Astrocyte (in vitro differentiated cells and primary cell): ENCODE data around the gene GPR162. TPM values are rescaled to one million over a fixed set of nuclear protein-coding genes. Genes with fewer than 3 reads are reported as not detected.

Source experiments
- DNase-seq: peaks from one replicate; pipeline ENCODE4 v3.0.0-alpha.2; 2010; ENCODE audit warnings: low read depth
- FAIRE-seq: peaks from 2 replicates; lab custom pipeline; 2011; peaks lifted over from hg19 to GRCh38; lab: Jason Lieb, UNC
- H2AFZ ChIP-seq: 2 replicates; pipeline ENCODE4 v1.6.0; 2012; ENCODE audit warnings: low read depth, low read length, inconsistent platforms
- H3K27ac ChIP-seq: 2 replicates; pipeline ENCODE4 v1.5.1; 2011; ENCODE audit warnings: low read depth, low read length, inconsistent platforms
- H3K27me3 ChIP-seq: 2 replicates; pipeline ENCODE4 v1.6.0; 2011; ENCODE audit warnings: low read length, inconsistent platforms; ENCODE audit not compliant: insufficient read depth
- H3K36me3 ChIP-seq: 2 replicates; pipeline ENCODE4 v1.5.1; 2011; ENCODE audit warnings: low read length, inconsistent platforms; ENCODE audit not compliant: insufficient read depth
- H3K4me1 ChIP-seq: 2 replicates; pipeline ENCODE4 v1.5.1; 2011; ENCODE audit warnings: low read length, inconsistent platforms; ENCODE audit not compliant: insufficient read depth
- H3K4me2 ChIP-seq: 2 replicates; pipeline ENCODE4 v1.6.0; 2012; ENCODE audit warnings: low read length, inconsistent platforms
- H3K4me3 ChIP-seq: 2 replicates; pipeline ENCODE4 v1.5.1; 2011; ENCODE audit warnings: low read depth, mild to moderate bottlenecking, low read length, inconsistent platforms; ENCODE audit not compliant: insufficient read depth
- H3K79me2 ChIP-seq: 2 replicates; pipeline ENCODE4 v1.6.0; 2012; ENCODE audit warnings: mild to moderate bottlenecking, low read length, inconsistent platforms; ENCODE audit not compliant: insufficient read depth
- H3K9ac ChIP-seq: 2 replicates; pipeline ENCODE4 v1.6.0; 2012; ENCODE audit warnings: mild to moderate bottlenecking, low read length, inconsistent platforms
- H3K9me3 ChIP-seq: 2 replicates; pipeline ENCODE4 v1.5.1; 2012; ENCODE audit warnings: low read depth, mild to moderate bottlenecking, low read length, inconsistent platforms; ENCODE audit not compliant: insufficient read depth
- H4K20me1 ChIP-seq: 2 replicates; pipeline ENCODE4 v1.6.0; 2012; ENCODE audit warnings: low read length, inconsistent platforms; ENCODE audit not compliant: insufficient read depth
- H3K27ac Mint-ChIP-seq: one replicate; pipeline ENCODE4 v1.8.0; 2021; ENCODE audit warnings: mild to moderate bottlenecking, mixed read lengths; ENCODE audit not compliant: unreplicated experiment
- H3K27me3 Mint-ChIP-seq: one replicate; pipeline ENCODE4 v1.8.0; 2021; ENCODE audit warnings: low read depth, mixed read lengths; ENCODE audit not compliant: unreplicated experiment
- H3K36me3 Mint-ChIP-seq: one replicate; pipeline ENCODE4 v1.8.0; 2021; ENCODE audit warnings: low read depth, mixed read lengths; ENCODE audit not compliant: unreplicated experiment
- H3K4me1 Mint-ChIP-seq: one replicate; pipeline ENCODE4 v1.8.0; 2021; ENCODE audit warnings: low read depth, mixed read lengths; ENCODE audit not compliant: unreplicated experiment
- H3K4me3 Mint-ChIP-seq: one replicate; pipeline ENCODE4 v1.8.0; 2021; ENCODE audit warnings: mild to moderate bottlenecking, moderate library complexity, mixed read lengths; ENCODE audit not compliant: unreplicated experiment
- H3K9me3 Mint-ChIP-seq: one replicate; pipeline ENCODE4 v1.8.0; 2021; ENCODE audit warnings: mild to moderate bottlenecking, mixed read lengths; ENCODE audit not compliant: unreplicated experiment
- CTCF ChIP-seq: IDR thresholded peaks from 2 replicates; pipeline ENCODE4 v1.5.1; 2011; ENCODE audit warnings: low read depth, mild to moderate bottlenecking, inconsistent platforms, low read length, moderate library complexity; ENCODE audit not compliant: insufficient read depth
- EZH2 ChIP-seq: IDR thresholded peaks from 2 replicates; pipeline ENCODE4 v1.6.1; 2012; ENCODE audit warnings: mild to moderate bottlenecking, low read length, inconsistent platforms; ENCODE audit not compliant: insufficient read depth
- total RNA-seq: library from RNA; stranded (reverse); gene quantifications from 2 replicates; pipeline ENCODE4 v1.2.1, GENCODE V29; 2021

GPR162 gene
- total RNA-seq, 1 donor from 2014 or later, result 6.2 TPM

GRCh38 chr12:6788972-6789924 lies 32.4 kb upstream of the GPR162 start, which contains the start of gene CD4:
TSS of gene CD4 (plus strand) at chr12:6789528. CDS start at chr12:6800139, 10,611 bp downstream.
- no peaks in the 10 kb centered on the region for H3K9me3 Mint-ChIP-seq
- Histone ChIP-seq H4K20me1 (no peaks in the 10 kb centered on the region), H3K4me2 (no peak within 1 kb of the TSS), H3K27me3 (no peaks in the 10 kb centered on the region), H3K9ac (no peak within 1 kb of the TSS), H3K27ac (no peak within 1 kb of the TSS), H2AFZ (no peak within 1 kb of the TSS), H3K9me3 (no peaks in the 10 kb centered on the region), H3K79me2 (no peaks in the 10 kb centered on the region), H3K36me3 (no peaks in the 10 kb centered on the region), H3K4me3 (no peak within 1 kb of the TSS), H3K4me1 (peaks cover 9% of the 10 kb centered on the region)
- FAIRE-seq (no peak), DNase-seq (no peak)
- no peak within 1 kb of the TSS for H3K4me3 Mint-ChIP-seq
- TF ChIP-seq CTCF, result no peak
- no peak for TF ChIP-seq EZH2
- peaks cover 15% of the 10 kb centered on the region for H3K4me1 Mint-ChIP-seq
- no peak within 1 kb of the TSS for H3K27ac Mint-ChIP-seq
- no peaks in the 10 kb centered on the region for H3K36me3 Mint-ChIP-seq
- peaks cover 28% of the 10 kb centered on the region for H3K27me3 Mint-ChIP-seq

GRCh38 chr12:6790496-6791150 lies 31.0 kb upstream of the GPR162 start:
- H3K27me3 Mint-ChIP-seq, result peaks cover 36% of the 10 kb centered on the region
- H2AFZ ChIP-seq, result no peak overlapping the region
- peaks cover 15% of the 10 kb centered on the region for H3K4me1 Mint-ChIP-seq

More at GRCh38 chr12:6790496-6791150, 31.0 kb upstream of the GPR162 start:
- FAIRE-seq (no peak), DNase-seq (no peak)
- H3K27me3 ChIP-seq, result peaks cover 4% of the 10 kb centered on the region
- no peaks in the 10 kb centered on the region for H3K36me3 Mint-ChIP-seq
- no peak overlapping the region for H3K4me3 Mint-ChIP-seq
- no peak for TF ChIP-seq EZH2
- TF ChIP-seq CTCF, result no peak
- H3K27ac ChIP-seq, result no peak overlapping the region
- H3K4me1 ChIP-seq, result peaks cover 9% of the 10 kb centered on the region
- H3K4me3 ChIP-seq, result no peak overlapping the region
- no peak overlapping the region for H3K4me2 ChIP-seq
- no peak overlapping the region for H3K27ac Mint-ChIP-seq
- H3K9me3 ChIP-seq, result no peaks in the 10 kb centered on the region
- H3K9ac ChIP-seq, result no peak overlapping the region
- no peaks in the 10 kb centered on the region for H4K20me1 ChIP-seq
- no peaks in the 10 kb centered on the region for H3K79me2 ChIP-seq
- H3K36me3 ChIP-seq, result no peaks in the 10 kb centered on the region
- no peaks in the 10 kb centered on the region for H3K9me3 Mint-ChIP-seq
